ENCODE results near the gene BAIAP2.

DNA sequence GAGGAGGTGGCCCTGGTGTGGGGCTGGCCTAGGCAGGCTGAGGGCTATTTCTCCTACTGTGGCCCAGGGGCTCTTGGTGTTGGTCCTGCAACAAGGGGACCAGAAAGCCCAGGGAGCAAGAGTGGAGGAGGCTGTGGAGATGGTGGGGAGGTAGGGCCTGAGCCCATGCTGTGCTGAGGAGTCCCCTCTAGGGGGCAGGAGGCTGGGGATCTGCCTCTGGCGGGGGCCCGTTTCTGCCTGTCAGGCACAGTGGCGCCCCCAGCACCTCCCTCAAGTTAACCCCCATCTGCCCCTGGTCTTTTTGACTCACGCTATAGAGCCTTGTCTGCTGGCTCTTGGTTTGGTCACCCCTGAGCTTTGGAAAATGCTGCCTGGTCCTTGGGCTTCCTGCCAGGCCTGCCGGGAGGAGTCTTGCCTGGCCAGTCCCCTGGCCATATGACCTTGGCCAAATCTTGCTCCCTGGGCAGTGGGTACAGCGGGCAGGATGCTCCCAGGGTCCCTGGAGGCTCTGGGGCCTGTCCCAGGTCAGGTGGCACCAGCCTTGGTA lies 5.9 kb downstream of the BAIAP2 start:
- TF ChIP-seq, protein P1, sequence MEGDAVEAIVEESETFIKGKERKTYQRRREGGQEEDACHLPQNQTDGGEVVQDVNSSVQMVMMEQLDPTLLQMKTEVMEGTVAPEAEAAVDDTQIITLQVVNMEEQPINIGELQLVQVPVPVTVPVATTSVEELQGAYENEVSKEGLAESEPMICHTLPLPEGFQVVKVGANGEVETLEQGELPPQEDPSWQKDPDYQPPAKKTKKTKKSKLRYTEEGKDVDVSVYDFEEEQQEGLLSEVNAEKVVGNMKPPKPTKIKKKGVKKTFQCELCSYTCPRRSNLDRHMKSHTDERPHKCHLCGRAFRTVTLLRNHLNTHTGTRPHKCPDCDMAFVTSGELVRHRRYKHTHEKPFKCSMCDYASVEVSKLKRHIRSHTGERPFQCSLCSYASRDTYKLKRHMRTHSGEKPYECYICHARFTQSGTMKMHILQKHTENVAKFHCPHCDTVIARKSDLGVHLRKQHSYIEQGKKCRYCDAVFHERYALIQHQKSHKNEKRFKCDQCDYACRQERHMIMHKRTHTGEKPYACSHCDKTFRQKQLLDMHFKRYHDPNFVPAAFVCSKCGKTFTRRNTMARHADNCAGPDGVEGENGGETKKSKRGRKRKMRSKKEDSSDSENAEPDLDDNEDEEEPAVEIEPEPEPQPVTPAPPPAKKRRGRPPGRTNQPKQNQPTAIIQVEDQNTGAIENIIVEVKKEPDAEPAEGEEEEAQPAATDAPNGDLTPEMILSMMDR (IDR thresholded peaks at IDR 0.05; ENCODE audit: poor library complexity) = peak; percentile 25
- no peak for TF ChIP-seq EZH2phosphoT487 (IDR thresholded peaks at IDR 0.05; ENCODE audit: low read depth, severe bottlenecking, unreplicated experiment)

Data from hepatocyte (in vitro differentiated cells).